Caco-2 (cell line): Measurements from ENCODE around the gene ZNF134. TPM values are rescaled to one million over a fixed set of nuclear protein-coding genes. Genes with fewer than 3 reads are reported as not detected.
A peak's percentile ranks its signal among the peaks of the same experiment; 100 is the strongest.

ENCODE experiments used
- BruUV-seq: library from RNA; stranded (reverse); fragments of 400-500 nt; replicated peaks from 2 replicates; lab custom pipeline; 2021; lab: Mats Ljungman, UMichigan
- CTCF ChIA-PET: fragments of 300-600 bp; sonication (Branson Sonifier 250); formaldehyde crosslinking; loops from one replicate; lab custom pipeline; 2022; ENCODE audit warnings: antibody characterized with exemption; lab: Charles Lee
- POLR2A ChIA-PET: fragments of 300-600 bp; sonication (Branson Sonifier 250); formaldehyde crosslinking; loops from one replicate; lab custom pipeline; 2022; ENCODE audit warnings: antibody characterized with exemption; lab: Charles Lee
- DNase-seq, 2 experiments: peaks; one replicate each; pipeline versions ENCODE4 v3.0.0 to v3.0.0-alpha.2; 2020 to 2022
- H3K27me3 ChIP-seq: replicated peaks from 2 replicates; pipeline ENCODE4 v1.6.0; 2011; ENCODE audit warnings: low read length; ENCODE audit not compliant: control insufficient read depth, insufficient read depth
- H3K36me3 ChIP-seq: 2 replicates; pipeline ENCODE4 v1.5.1; 2011; ENCODE audit warnings: low read length; ENCODE audit not compliant: control insufficient read depth, insufficient read depth
- H3K4me1 ChIP-seq: fragments of 250-450 bp; sonication (Bioruptor Pico); 2 replicates; pipeline ENCODE4 v1.5.1; 2020; ENCODE audit warnings: mild to moderate bottlenecking
- H3K4me3 ChIP-seq: 2 replicates; pipeline ENCODE4 v1.5.1; 2011; ENCODE audit warnings: low read depth, mild to moderate bottlenecking, control low read depth, low read length
- H3K9me3 ChIP-seq: fragments of 250-450 bp; sonication (Bioruptor Pico); 2 replicates; pipeline ENCODE4 v1.5.1; 2020; ENCODE audit warnings: mild to moderate bottlenecking, moderate library complexity
- H3K27ac Mint-ChIP-seq: one replicate; pipeline ENCODE4 v1.8.0; 2022; ENCODE audit warnings: mixed read lengths; ENCODE audit not compliant: unreplicated experiment
- H3K27me3 Mint-ChIP-seq: one replicate; pipeline ENCODE4 v1.8.0; 2022; ENCODE audit warnings: mixed read lengths; ENCODE audit not compliant: insufficient read depth, unreplicated experiment
- H3K36me3 Mint-ChIP-seq: one replicate; pipeline ENCODE4 v1.8.0; 2022; ENCODE audit warnings: mild to moderate bottlenecking, mixed read lengths; ENCODE audit not compliant: insufficient read depth, unreplicated experiment
- H3K4me1 Mint-ChIP-seq: one replicate; pipeline ENCODE4 v1.8.0; 2022; ENCODE audit warnings: low read depth, mixed read lengths; ENCODE audit not compliant: unreplicated experiment
- H3K4me3 Mint-ChIP-seq: one replicate; pipeline ENCODE4 v1.8.0; 2022; ENCODE audit warnings: mild to moderate bottlenecking, moderate library complexity, mixed read lengths; ENCODE audit not compliant: unreplicated experiment
- H3K9me3 Mint-ChIP-seq: one replicate; pipeline ENCODE4 v1.8.0; 2022; ENCODE audit warnings: mixed read lengths; ENCODE audit not compliant: unreplicated experiment
- intact Hi-C: fragments of 100-400 bp; cut with micrococcal nuclease; formaldehyde crosslinking; loops from one replicate; pipeline ENCODE4 v1.10.0; 2022; ENCODE audit not compliant: unreplicated experiment
- total RNA-seq: library from RNA; stranded (reverse); gene quantifications from 2 replicates; pipeline ENCODE4 v1.2.3, GENCODE V29; 2022
- TF ChIP-seq, protein P1 (sequence below), 2 experiments: fragments of 200-600 bp in 1 of 2; IDR thresholded peaks; 1 replicate in 1 of 2; 2 replicates in 1 of 2; pipeline versions ENCODE4 v1.5.1 to v1.8.0; 2011 to 2022; ENCODE audit warnings: antibody characterized with exemption in 1 of 2, control low read depth in 1 of 2, inconsistent platforms in 1 of 2, low read depth in 1 of 2, low read length in 1 of 2, mild to moderate bottlenecking in 1 of 2, moderate library complexity in 1 of 2; ENCODE audit not compliant: insufficient read depth in 1 of 2, severe bottlenecking in 1 of 2, unreplicated experiment in 1 of 2

Gene ZNF134
- total RNA-seq, 1 experiment from 2014 or later: 6.6 TPM

DNA sequence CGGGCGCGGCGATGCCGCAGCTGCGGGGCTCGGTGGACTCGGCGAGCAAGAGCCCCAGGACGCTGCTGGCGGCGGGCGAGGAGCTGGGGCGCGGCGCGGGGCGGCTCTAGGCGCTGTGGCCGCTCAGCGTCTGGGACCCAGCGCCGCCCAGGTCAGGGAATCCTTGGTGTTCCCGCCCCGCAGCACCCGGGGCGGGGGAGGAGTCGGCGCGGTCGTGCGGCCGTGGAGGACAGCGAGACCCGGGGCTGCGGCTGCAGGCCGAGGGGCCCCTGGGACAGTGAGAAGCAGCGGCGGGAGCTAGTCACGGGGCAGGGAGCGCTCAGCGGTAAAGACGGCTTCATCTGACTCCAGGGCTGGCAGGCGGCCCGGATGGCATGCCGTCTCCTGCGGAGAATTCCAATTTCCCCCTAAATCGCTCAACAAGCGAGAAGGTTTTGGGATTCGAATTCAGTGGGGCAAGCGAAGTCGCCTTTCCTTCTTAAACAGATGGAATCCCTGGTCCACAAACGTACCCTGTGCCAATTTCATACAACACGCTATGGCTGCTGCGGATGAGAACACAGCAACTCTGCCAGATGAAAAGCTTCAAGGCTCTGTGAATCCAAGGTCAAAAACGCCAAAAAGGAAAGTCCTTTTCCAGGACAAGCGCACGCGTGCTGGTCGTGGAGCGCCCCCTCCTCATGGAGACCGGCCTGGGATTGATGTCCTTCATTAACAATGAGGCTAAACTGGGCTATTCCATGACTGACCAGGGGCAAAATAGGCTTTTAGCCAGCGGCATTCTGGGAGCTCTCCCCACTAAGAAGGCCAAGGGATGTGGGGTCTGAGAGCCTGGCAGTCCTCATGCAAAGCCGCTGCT is 50.5 kb downstream of the ZNF134 start:
- DNase-seq: peak; percentile 60 to 65
- intact Hi-C loops: no loop called here
- CTCF ChIA-PET: interaction anchor here (1.4 kb wide), 1 partner anchor 17 kb away, joined by 6 read pairs; the partner anchor contains the start of gene ZNF551
- Mint-ChIP-seq H3K27ac (no peak overlapping the region), H3K4me1 (no peaks in the 10 kb centered on the region), H3K27me3 (peaks cover 9% of the 10 kb centered on the region), H3K9me3 (no peaks in the 10 kb centered on the region), H3K4me3 (peak overlapping the region; percentile 77), H3K36me3 (no peaks in the 10 kb centered on the region)
- POLR2A ChIA-PET: interaction anchor here (0.7 kb wide), 1 partner anchor 17 kb away, joined by 4 read pairs; the partner anchor contains the start of gene ZNF551
- Histone ChIP-seq H3K36me3 (no peaks in the 10 kb centered on the region), H3K4me1 (no peaks in the 10 kb centered on the region), H3K4me3 (peak overlapping the region; percentile 62), H3K27me3 (no peaks in the 10 kb centered on the region), H3K9me3 (no peaks in the 10 kb centered on the region; the same call in 1 of the 2 replicates)
- no TSS peak for BruUV-seq
- TF ChIP-seq, protein P1, sequence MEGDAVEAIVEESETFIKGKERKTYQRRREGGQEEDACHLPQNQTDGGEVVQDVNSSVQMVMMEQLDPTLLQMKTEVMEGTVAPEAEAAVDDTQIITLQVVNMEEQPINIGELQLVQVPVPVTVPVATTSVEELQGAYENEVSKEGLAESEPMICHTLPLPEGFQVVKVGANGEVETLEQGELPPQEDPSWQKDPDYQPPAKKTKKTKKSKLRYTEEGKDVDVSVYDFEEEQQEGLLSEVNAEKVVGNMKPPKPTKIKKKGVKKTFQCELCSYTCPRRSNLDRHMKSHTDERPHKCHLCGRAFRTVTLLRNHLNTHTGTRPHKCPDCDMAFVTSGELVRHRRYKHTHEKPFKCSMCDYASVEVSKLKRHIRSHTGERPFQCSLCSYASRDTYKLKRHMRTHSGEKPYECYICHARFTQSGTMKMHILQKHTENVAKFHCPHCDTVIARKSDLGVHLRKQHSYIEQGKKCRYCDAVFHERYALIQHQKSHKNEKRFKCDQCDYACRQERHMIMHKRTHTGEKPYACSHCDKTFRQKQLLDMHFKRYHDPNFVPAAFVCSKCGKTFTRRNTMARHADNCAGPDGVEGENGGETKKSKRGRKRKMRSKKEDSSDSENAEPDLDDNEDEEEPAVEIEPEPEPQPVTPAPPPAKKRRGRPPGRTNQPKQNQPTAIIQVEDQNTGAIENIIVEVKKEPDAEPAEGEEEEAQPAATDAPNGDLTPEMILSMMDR (IDR thresholded peaks at IDR 0.05; ENCODE audit: insufficient read depth in 1 of 2, low read depth in 1 of 2, low read length in 1 of 2, severe bottlenecking in 1 of 2, unreplicated experiment in 1 of 2): no peak

DNA sequence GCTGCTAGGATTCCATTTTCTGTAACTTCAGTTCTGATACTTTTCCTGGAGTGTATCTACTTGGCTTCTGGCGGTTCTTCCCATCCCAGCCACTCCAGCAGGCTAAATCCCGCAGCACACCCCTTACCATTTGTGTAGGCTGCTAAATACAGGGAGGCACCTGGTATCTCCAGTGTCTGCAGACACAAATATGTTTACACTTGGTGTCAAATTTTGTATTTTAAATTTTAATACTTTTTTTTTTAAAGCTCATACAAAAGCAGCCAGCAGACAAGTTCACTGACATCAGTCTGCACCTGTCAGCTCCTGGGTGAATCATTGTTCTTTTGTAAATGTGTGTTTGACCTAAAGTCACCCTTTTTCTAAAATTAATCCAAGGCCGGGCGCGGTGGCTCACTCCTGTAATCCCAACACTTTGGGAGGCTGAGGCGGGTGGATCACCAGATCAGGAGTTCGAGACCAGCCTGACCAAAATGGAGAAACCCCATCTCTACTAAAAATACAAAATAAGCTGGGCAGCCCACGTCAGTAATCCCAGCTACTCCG is 51.3 kb downstream of the ZNF134 start:
- Histone ChIP-seq H3K9me3 (no peaks in the 10 kb centered on the region; the same call in 1 of the 2 replicates), H3K4me3 (no peak overlapping the region), H3K4me1 (no peaks in the 10 kb centered on the region), H3K36me3 (no peaks in the 10 kb centered on the region), H3K27me3 (no peaks in the 10 kb centered on the region)
- intact Hi-C loops: no loop called here
- Mint-ChIP-seq H3K36me3 (no peaks in the 10 kb centered on the region), H3K27ac (no peak overlapping the region), H3K4me3 (peak overlapping the region; percentile 77), H3K27me3 (peaks cover 4% of the 10 kb centered on the region), H3K4me1 (no peaks in the 10 kb centered on the region), H3K9me3 (no peaks in the 10 kb centered on the region)
- ChIA-PET POLR2A (no interaction called here), CTCF (interaction anchor here (1.4 kb wide), 1 partner anchor 17 kb away, joined by 6 read pairs; the partner anchor contains the start of gene ZNF551)
- no peak for DNase-seq
- BruUV-seq: no TSS peak
- TF ChIP-seq, protein P1 (IDR thresholded peaks at IDR 0.05; ENCODE audit: insufficient read depth in 1 of 2, low read depth in 1 of 2, low read length in 1 of 2, severe bottlenecking in 1 of 2, unreplicated experiment in 1 of 2): no peak

DNA sequence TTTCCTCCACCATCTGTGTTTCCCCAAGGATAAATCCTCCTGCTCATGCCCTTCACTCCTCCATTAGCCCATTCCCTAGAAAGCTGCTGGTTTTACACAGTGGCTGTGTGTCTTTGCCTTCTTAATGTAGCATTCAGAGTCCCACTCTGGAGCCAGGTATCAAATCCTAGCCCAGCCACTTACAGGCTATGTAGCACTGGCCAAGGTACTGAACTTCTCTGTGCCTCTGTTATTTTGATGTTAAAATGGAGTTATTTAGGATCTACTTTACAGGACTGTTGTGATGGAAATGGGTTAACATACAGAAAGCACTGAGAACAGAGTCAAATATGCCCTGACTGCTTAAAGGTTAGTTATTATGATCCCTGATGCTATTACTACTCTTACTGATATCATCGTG is 53.2 kb downstream of the ZNF134 start:
- no peaks in the 10 kb centered on the region for H3K9me3 Mint-ChIP-seq
- POLR2A ChIA-PET: no interaction called here
- H3K36me3 Mint-ChIP-seq: no peaks in the 10 kb centered on the region
- Histone ChIP-seq H3K36me3 (no peaks in the 10 kb centered on the region), H3K4me3 (no peak overlapping the region), H3K4me1 (no peaks in the 10 kb centered on the region), H3K9me3 (no peaks in the 10 kb centered on the region), H3K27me3 (no peaks in the 10 kb centered on the region)
- CTCF ChIA-PET: interaction anchor here (1.0 kb wide), 1 partner anchor 14 kb away, joined by 3 read pairs; the partner anchor contains the start of gene ZNF551
- TF ChIP-seq, protein P1 (IDR thresholded peaks at IDR 0.05; ENCODE audit: insufficient read depth in 1 of 2, low read depth in 1 of 2, low read length in 1 of 2, severe bottlenecking in 1 of 2, unreplicated experiment in 1 of 2): no peak
- no peak for DNase-seq
- no TSS peak for BruUV-seq
- H3K4me1 Mint-ChIP-seq: no peaks in the 10 kb centered on the region
- intact Hi-C loops: no loop called here
- no peak overlapping the region for H3K4me3 Mint-ChIP-seq
- peaks cover 5% of the 10 kb centered on the region for H3K27me3 Mint-ChIP-seq
- H3K27ac Mint-ChIP-seq: no peak overlapping the region
